Endothelial cell (in vitro differentiated cells): ENCODE measurements around the gene SPATA7. TPM values are rescaled to one million over a fixed set of nuclear protein-coding genes. Genes with fewer than 3 reads are reported as not detected.

Experiments used
- DNase-seq: peaks from one replicate; pipeline ENCODE4 v3.0.0; 2021; ENCODE audit warnings: low spot score
- H3K27ac Mint-ChIP-seq: one replicate; pipeline ENCODE4 v1.8.0; 2021; ENCODE audit warnings: mixed read lengths, inconsistent platforms; ENCODE audit not compliant: unreplicated experiment
- H3K27me3 Mint-ChIP-seq: one replicate; pipeline ENCODE4 v1.8.0; 2021; ENCODE audit warnings: mild to moderate bottlenecking, moderate library complexity, mixed read lengths, inconsistent platforms; ENCODE audit not compliant: unreplicated experiment
- H3K36me3 Mint-ChIP-seq: one replicate; pipeline ENCODE4 v1.8.0; 2021; ENCODE audit warnings: mild to moderate bottlenecking, low read depth, mixed read lengths, inconsistent platforms; ENCODE audit not compliant: unreplicated experiment
- H3K4me1 Mint-ChIP-seq: one replicate; pipeline ENCODE4 v1.8.0; 2021; ENCODE audit warnings: mild to moderate bottlenecking, mixed read lengths, inconsistent platforms; ENCODE audit not compliant: unreplicated experiment
- H3K4me3 Mint-ChIP-seq: one replicate; pipeline ENCODE4 v1.8.0; 2021; ENCODE audit warnings: mild to moderate bottlenecking, mixed read lengths, inconsistent platforms; ENCODE audit not compliant: unreplicated experiment
- H3K9me3 Mint-ChIP-seq: one replicate; pipeline ENCODE4 v1.8.0; 2021; ENCODE audit warnings: mixed read lengths, inconsistent platforms; ENCODE audit not compliant: unreplicated experiment
- total RNA-seq: library from RNA; stranded (reverse); fragmentation: NEBNext Ultra II Directional; extraction: Animal tissue kit (Norgen Biotek cat#: 25700); gene quantifications from one replicate; pipeline ENCODE4 v1.2.1, GENCODE V29; 2021; ENCODE audit not compliant: unreplicated experiment
- TF ChIP-seq, protein P1 (sequence below): fragments of 200-600 bp; sonication (generic); IDR thresholded peaks from one replicate; pipeline ENCODE4 v1.5.0; 2021; ENCODE audit warnings: antibody characterized with exemption; ENCODE audit not compliant: unreplicated experiment

SPATA7 gene
- total RNA-seq, 1 donor from 2014 or later, result 39.3 TPM

DNA sequence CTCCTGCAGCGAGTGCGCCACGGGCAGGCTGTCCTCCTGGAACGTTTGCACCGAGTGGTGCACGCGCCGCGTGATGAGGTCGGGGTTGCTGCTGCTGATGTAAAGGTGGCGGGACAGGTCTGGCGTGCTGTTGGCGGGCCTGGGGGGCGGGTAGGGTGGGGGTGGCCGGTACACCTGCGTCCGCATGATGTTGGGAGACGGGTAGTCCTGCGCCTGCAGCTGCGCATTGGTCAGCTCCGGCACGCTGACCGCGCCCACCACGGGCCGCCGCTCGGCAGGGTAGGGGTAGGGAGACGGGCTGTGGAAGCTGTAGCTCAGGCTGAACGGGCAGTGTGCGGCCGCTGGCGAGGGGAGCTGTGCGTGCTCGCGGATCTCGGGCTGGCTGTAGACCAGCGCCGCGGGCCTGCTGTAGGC lies 94.1 kb downstream of the SPATA7 start:
- H3K27me3 Mint-ChIP-seq, result peaks cover 6% of the 10 kb centered on the region
- H3K27ac Mint-ChIP-seq, result no peak overlapping the region
- TF ChIP-seq, protein P1, sequence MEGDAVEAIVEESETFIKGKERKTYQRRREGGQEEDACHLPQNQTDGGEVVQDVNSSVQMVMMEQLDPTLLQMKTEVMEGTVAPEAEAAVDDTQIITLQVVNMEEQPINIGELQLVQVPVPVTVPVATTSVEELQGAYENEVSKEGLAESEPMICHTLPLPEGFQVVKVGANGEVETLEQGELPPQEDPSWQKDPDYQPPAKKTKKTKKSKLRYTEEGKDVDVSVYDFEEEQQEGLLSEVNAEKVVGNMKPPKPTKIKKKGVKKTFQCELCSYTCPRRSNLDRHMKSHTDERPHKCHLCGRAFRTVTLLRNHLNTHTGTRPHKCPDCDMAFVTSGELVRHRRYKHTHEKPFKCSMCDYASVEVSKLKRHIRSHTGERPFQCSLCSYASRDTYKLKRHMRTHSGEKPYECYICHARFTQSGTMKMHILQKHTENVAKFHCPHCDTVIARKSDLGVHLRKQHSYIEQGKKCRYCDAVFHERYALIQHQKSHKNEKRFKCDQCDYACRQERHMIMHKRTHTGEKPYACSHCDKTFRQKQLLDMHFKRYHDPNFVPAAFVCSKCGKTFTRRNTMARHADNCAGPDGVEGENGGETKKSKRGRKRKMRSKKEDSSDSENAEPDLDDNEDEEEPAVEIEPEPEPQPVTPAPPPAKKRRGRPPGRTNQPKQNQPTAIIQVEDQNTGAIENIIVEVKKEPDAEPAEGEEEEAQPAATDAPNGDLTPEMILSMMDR, result no peak
- H3K4me3 Mint-ChIP-seq, result no peak overlapping the region
- DNase-seq, result no peak
- no peaks in the 10 kb centered on the region for H3K9me3 Mint-ChIP-seq
- peaks cover 37% of the 10 kb centered on the region for H3K36me3 Mint-ChIP-seq
- H3K4me1 Mint-ChIP-seq, result peaks cover 3% of the 10 kb centered on the region

DNA sequence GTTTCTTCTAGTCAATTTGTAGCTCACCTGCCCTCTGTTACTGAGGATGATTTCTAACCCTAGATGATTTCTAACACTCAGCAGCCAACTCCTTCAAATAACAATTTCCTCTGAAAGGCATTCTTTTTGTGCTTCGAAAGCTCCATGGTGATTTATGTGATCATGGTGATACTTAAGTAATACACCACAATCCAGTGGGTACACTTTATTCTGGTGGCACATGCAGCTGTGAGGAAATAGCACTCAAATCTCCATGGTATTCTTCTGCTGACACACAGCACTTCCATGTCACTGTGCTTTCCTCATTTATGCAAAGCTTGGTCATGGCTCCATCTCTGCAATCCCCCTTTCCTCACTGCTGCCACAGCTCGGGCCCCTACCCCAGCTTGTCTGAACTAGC lies 95.6 kb downstream of the SPATA7 start:
- TF ChIP-seq, protein P1, result no peak
- no peak for DNase-seq
- Mint-ChIP-seq H3K27me3 (peaks cover 6% of the 10 kb centered on the region), H3K4me1 (peaks cover 3% of the 10 kb centered on the region), H3K27ac (no peak overlapping the region), H3K36me3 (peaks cover 37% of the 10 kb centered on the region), H3K9me3 (no peaks in the 10 kb centered on the region), H3K4me3 (no peak overlapping the region)

DNA sequence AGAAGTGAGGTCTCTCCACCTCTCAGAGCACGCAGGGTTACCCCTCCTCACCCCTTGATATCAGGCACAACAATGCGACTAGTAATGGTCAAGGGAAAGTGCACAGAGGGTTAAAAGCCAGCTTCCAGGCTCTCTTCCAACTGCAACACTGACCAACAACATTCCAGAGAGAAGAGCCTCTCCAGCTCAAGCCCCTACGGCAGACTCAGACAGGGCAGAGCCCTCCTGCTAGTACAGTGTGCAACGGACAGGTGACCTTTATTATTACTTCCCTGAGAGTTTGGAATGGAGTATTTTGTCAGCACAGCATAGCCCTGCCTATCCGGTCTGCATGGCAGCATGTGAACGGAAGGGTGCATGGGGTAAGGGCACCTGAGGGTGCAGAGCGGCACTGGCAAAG lies 96.3 kb downstream of the SPATA7 start:
- Mint-ChIP-seq H3K4me1 (peaks cover 3% of the 10 kb centered on the region), H3K4me3 (no peak overlapping the region), H3K36me3 (peaks cover 37% of the 10 kb centered on the region), H3K9me3 (no peaks in the 10 kb centered on the region), H3K27me3 (peaks cover 6% of the 10 kb centered on the region), H3K27ac (no peak overlapping the region)
- TF ChIP-seq, protein P1, result no peak
- no peak for DNase-seq

DNA sequence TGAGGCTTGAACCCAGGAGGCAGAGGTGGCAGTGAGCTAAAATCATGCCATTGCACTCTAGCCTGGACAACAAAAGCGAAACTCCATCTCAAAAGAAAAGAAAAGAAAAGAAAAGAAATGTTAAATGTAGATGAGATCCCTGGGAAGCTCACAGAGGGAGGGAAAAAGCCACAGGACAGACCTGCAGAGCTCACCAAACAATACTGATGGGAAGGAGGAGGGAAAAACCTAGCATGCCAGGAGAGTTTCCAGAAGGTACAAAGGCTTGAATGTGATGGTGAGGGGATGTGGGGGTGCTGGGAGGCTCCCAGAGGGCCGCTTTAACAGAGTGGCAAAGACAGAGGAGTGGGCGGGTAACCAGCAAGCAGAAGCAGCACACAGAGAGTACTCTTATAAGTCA lies 97.1 kb downstream of the SPATA7 start:
- no peak overlapping the region for H3K27ac Mint-ChIP-seq
- H3K27me3 Mint-ChIP-seq, result peaks cover 6% of the 10 kb centered on the region
- peaks cover 35% of the 10 kb centered on the region for H3K36me3 Mint-ChIP-seq

More for the DNA sequence above, 97.1 kb downstream of the SPATA7 start:
- TF ChIP-seq, protein P1, result no peak
- no peak for DNase-seq
- H3K4me1 Mint-ChIP-seq, result peaks cover 6% of the 10 kb centered on the region
- no peak overlapping the region for H3K4me3 Mint-ChIP-seq
- H3K9me3 Mint-ChIP-seq, result no peaks in the 10 kb centered on the region

Other genes with a start within 250 kb of the SPATA7 start
- 2.3 TPM for gene KCNK10, start 62.4 kb upstream of the SPATA7 start, total RNA-seq
- 22.1 TPM for gene PTPN21, start 169.3 kb downstream of the SPATA7 start, total RNA-seq
- 57.7 TPM for gene ZC3H14, start 177.4 kb downstream of the SPATA7 start, total RNA-seq